ENCODE measurements around the gene DUSP22. TPM values are rescaled to one million over a fixed set of nuclear protein-coding genes. Genes with fewer than 3 reads are reported as not detected.
A peak's percentile ranks its signal among the peaks of the same experiment; 100 is the strongest.

Gene DUSP22
- polyA plus RNA-seq, 2 of the 4 experiments (the other 2 are of a cell fraction): 6.2 to 11.3 TPM

DNA sequence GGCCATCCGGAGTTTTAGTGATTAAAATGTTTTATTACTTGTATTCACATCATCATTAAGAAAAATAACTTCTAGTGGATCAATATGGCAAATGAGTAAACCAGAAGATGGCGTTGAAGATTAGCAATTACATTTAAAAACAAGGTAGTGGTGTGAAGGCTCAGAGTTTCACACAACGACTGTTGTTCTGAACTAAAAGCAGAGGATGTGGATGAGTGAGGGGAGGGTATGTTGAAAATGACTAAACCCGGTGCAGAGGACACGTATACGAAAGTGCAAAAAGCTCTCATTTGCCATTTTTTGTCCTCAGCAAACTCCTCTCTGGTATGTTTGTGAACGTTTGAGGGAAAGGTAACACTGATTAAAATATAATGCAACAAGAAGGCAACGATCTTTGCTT is 97.3 kb downstream of the DUSP22 start:
- no peak overlapping the region for H3K4me2 ChIP-seq
- H3K4me3 ChIP-seq: no peak overlapping the region
- ChIA-PET POLR2A (no interaction called here), CTCF (interaction anchor here (1.5 kb wide), 1 partner anchor 19 kb away, joined by 3 read pairs; no protein-coding TSS in a partner anchor)
- TF ChIP-seq ZC3H11A (IDR thresholded peaks at IDR 0.05) (no peak), SMC3 (IDR thresholded peaks at IDR 0.05) (peak; percentile 19; the same call in 1 of the 3 replicates), EP300 (IDR thresholded peaks at IDR 0.05) (no peak), RCOR1 (IDR thresholded peaks at IDR 0.05; ENCODE audit: low read depth, low read length) (no peak), POLR2AphosphoS2 (conservative IDR thresholded peaks at IDR 0.05; ENCODE audit: low read length) (no peak), HEYL (CRISPR knock-in tag; IDR thresholded peaks at IDR 0.05) (no peak), RAD21 (conservative IDR thresholded peaks at IDR 0.05 in 1 of 2, IDR thresholded peaks at IDR 0.05 in 1 of 2) (peak in 1 of 2 experiments; percentile 41; a peak in 3 of 5 replicates)
- TF ChIP-seq, protein P1, sequence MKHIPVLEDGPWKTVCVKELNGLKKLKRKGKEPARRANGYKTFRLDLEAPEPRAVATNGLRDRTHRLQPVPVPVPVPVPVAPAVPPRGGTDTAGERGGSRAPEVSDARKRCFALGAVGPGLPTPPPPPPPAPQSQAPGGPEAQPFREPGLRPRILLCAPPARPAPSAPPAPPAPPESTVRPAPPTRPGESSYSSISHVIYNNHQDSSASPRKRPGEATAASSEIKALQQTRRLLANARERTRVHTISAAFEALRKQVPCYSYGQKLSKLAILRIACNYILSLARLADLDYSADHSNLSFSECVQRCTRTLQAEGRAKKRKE (CRISPR knock-in tag; IDR thresholded peaks at IDR 0.05; ENCODE audit: low read depth): no peak
- no peak for FAIRE-seq
- DNase-seq (ENCODE audit: low read depth in 1 of 2, low spot score in 1 of 2): no peak
- H3K4me1 ChIP-seq: no peaks in the 10 kb centered on the region
- WGBS (ENCODE audit: missing lambda C conversion rate): 45% methylated on average over 8 of the region's 8 CpGs
- no peaks in the 10 kb centered on the region for H3K9me3 ChIP-seq
- no peak for ATAC-seq
- no peak overlapping the region for H3K27ac ChIP-seq

DNA sequence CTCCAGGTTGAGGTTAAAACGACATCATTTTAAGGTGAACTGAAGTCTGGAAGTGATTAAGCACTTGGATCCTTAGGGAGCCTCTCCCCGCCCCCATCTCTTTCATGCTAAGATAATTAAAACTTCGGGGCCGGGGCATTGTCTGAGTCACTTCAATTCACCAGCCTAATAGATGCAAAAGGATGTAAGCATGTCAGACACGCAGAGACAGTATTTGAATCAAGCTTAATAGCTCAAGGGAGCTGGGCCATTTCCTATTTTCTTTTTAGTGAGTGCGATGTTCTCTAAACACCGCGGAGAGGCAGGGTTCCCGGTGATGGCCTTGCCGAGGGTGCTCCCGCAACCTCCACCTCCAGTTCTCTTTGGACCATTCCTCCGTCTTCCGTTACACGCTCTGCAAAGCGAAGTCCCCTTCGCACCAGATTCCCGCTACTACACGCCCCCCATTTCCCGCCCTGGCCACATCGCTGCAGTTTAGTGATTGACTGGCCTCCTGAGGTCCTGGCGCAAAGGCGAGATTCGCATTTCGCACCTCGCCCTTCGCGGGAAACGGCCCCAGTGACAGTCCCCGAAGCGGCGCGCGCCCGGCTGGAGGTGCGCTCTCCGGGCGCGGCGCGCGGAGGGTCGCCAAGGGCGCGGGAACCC is 98.7 kb downstream of the DUSP22 start:
- peak overlapping the region in 1 of 2 experiments; percentile 41; a peak in 1 of 6 replicates for H3K27ac ChIP-seq
- CTCF ChIA-PET: interaction anchor here (1.1 to 1.5 kb wide), 2 partner anchors 9 to 18 kb away, joined by 3 read pairs; no protein-coding TSS in a partner anchor
- H3K4me2 ChIP-seq: peak overlapping the region; percentile 82
- DNase-seq (ENCODE audit: low read depth in 1 of 2, low spot score in 1 of 2) (no peak), ATAC-seq (peak; percentile 22 to 30; a peak in 1 of 6 replicates), FAIRE-seq (no peak)
- peak overlapping the region; percentile 43 for H3K4me3 ChIP-seq
- no peaks in the 10 kb centered on the region for H3K4me1 ChIP-seq
- POLR2A ChIA-PET: no interaction called here
- WGBS (ENCODE audit: missing lambda C conversion rate): 38% methylated on average over 18 of the region's 44 CpGs
- TF ChIP-seq, protein P2, sequence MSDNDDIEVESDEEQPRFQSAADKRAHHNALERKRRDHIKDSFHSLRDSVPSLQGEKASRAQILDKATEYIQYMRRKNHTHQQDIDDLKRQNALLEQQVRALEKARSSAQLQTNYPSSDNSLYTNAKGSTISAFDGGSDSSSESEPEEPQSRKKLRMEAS (IDR thresholded peaks at IDR 0.05): 0 out of 2 replicates have a peak, but pooled peaks have one; percentile 23
- TF ChIP-seq FOSL2 (IDR thresholded peaks at IDR 0.05) (no peak), FOSL2 (CRISPR knock-in tag; IDR thresholded peaks at IDR 0.05) (no peak)
- no peaks in the 10 kb centered on the region for H3K9me3 ChIP-seq

DNA sequence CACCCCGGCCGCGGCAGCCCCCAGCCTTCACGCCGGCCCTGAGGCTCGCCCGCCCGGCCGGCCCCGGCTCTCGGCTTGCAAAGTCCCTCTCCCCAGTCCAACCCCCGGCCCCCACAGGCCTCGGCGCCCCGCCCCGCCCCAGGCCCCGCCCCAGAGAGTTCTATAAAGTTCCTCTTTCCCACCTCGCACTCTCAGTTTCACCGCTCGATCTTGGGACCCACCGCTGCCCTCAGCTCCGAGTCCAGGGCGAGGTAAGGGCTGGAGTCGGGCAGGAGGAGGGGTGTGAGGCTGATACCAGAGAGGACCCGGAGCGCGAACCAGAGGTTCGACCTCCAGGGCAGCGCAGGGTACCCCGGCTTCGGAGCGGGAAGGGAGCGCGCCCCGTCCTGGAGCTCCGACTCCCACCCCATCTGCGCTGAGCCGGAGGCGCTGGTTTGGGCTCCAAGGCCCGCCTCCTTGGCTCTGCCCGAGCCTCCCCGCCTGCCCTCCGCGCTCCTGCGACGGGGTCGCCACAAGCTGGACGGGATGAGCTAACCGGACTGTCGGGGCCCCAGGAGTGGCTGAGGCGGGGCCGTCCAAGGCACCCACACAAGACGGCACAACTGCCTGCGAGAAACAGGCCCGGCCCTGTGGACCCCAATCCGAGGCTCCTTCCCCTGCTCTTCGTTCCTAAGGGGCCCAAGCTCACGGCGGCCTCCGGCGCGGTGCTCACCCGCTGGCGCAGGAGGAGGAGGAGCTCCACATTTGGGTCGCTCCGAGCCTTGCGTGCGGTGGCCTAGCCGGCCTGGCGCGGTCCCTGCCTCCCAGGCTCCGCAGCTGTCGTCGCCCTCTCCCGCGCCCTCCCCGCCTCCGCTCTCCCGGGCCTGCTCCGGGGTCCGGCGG is 99.5 kb downstream of the DUSP22 start, which contains the start of gene IRF4:
IRF4 (plus strand) TSS at position 194 of the 882 bp plus-strand sequence. CDS start 1,401 bp downstream, outside the sequence.
- Histone ChIP-seq H3K4me3 (peak within 1 kb of the TSS; percentile 43), H3K4me2 (peak within 1 kb of the TSS; percentile 82), H3K9me3 (no peaks in the 10 kb centered on the region), H3K27ac (peak within 1 kb of the TSS in 1 of 2 experiments; percentile 41; a peak in 1 of 6 replicates), H3K4me1 (no peaks in the 10 kb centered on the region)
- peak; percentile 28 to 37; a peak in 3 of 6 replicates for ATAC-seq
- DNase-seq (ENCODE audit: low read depth in 1 of 2, low spot score in 1 of 2): no peak
- POLR2A ChIA-PET: no interaction called here
- TF ChIP-seq POLR2A (IDR thresholded peaks at IDR 0.05; ENCODE audit: low read length): no peak
- no peak for TF ChIP-seq HOXA7 (CRISPR knock-in tag; IDR thresholded peaks at IDR 0.05)
- no peak for TF ChIP-seq KDM1A (IDR thresholded peaks at IDR 0.05; ENCODE audit: low read depth)
- TF ChIP-seq RARB (CRISPR knock-in tag; IDR thresholded peaks at IDR 0.05): no peak
- TF ChIP-seq, protein P3, sequence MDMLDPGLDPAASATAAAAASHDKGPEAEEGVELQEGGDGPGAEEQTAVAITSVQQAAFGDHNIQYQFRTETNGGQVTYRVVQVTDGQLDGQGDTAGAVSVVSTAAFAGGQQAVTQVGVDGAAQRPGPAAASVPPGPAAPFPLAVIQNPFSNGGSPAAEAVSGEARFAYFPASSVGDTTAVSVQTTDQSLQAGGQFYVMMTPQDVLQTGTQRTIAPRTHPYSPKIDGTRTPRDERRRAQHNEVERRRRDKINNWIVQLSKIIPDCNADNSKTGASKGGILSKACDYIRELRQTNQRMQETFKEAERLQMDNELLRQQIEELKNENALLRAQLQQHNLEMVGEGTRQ (IDR thresholded peaks at IDR 0.05): no peak
- no peak for TF ChIP-seq HOXB13 (CRISPR knock-in tag; IDR thresholded peaks at IDR 0.05; ENCODE audit: low read depth)
- TF ChIP-seq ESRRA (IDR thresholded peaks at IDR 0.05; ENCODE audit: borderline replicate concordance, low read length): no peak
- TF ChIP-seq CBX8 (IDR thresholded peaks at IDR 0.05): no peak
- no peak for TF ChIP-seq CHD2 (IDR thresholded peaks at IDR 0.05; ENCODE audit: low read length, partially characterized antibody)
- TF ChIP-seq FOXS1 (CRISPR knock-in tag; IDR thresholded peaks at IDR 0.05): no peak
- no peak for TF ChIP-seq JUNB (IDR thresholded peaks at IDR 0.05)
- TF ChIP-seq, protein P4, sequence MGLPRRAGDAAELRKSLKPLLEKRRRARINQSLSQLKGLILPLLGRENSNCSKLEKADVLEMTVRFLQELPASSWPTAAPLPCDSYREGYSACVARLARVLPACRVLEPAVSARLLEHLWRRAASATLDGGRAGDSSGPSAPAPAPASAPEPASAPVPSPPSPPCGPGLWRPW (IDR thresholded peaks at IDR 0.05): no peak
- no peak for TF ChIP-seq ZNF302 (CRISPR knock-in tag; IDR thresholded peaks at IDR 0.05)
- WGBS (ENCODE audit: missing lambda C conversion rate): 55% methylated on average over 21 of the region's 82 CpGs
- CTCF ChIA-PET: interaction anchor here (1.3 kb wide), 1 partner anchor 16 kb away, joined by 3 read pairs; no protein-coding TSS in a partner anchor
- no peak for FAIRE-seq
